GM21576 (cell line): Measurements from ENCODE around the gene NRN1L.

Experiments
- ATAC-seq: cut with Tn5 transposase; IDR thresholded peaks from one replicate; pipeline ENCODE4 v1.9.1; 2021; ENCODE audit warnings: mild to moderate bottlenecking, moderate library complexity; ENCODE audit not compliant: unreplicated experiment

The NRN1L gene

DNA sequence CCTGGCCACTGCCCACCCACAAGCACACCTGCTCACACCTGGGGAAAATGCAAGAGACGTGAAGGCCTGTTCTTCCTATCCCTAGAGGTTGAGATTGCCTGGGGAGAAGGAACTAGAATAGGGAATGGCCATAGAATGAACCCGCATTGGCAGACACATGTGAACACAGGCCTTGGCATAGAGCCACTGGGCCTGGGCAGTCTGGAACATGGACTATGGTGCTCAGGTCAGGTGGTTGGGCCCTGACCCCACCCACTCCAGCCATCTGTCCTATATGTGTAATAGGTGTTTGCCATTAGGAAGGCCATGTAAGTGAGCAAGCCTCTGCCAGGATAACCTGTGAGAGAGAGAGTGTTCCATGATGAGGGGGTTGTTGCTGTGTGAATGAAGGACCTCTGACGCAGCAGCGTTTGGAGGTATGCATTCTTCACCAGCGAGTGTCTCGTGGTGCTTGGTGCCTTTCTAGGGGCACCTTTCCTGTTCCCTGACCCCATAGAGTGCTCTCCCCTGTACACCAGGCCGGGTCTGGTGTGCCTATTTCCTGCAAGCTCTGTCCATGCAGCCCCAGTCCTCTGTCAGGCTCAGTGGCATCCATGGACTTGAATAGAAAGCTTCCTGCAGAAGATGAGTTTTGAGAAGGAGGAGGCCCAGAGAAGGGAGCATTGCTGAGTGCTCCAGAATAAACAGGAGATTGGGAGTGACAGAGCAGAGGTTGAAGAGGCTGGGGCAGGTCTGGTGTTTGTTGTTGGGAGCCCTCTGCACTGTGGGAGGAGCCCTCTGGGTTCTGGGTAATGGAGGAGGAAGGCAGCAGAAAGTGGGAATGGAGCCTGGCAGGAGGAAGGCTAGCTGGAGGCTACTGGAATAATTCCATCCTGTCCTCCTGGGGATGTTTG, 31.4 kb downstream of the NRN1L start:
- ATAC-seq, result no peak

- no peak for ATAC-seq
Measured at GRCh38 chr16:67917140-67917851, 32.6 kb downstream of the NRN1L start.

DNA sequence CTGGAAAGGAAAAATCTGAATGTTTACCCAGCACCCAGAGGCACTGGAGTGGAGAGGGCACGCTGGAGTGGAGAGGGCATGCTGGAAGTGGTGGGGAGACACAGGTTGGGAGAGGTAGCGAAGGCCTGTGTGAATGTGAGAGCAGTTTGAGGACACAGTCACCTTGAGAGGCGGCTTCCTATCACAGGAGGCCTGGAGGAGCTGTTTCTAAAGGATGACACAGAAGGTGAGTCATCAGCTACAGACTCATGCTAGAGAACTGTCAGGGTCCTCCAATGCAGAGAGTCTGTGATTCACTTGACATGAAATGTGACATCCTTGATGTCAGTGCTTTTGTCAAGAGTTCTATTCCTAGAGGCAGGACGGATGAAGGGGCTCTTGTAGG, 33.2 kb downstream of the NRN1L start:
- ATAC-seq, result no peak

GRCh38 chr16:67919622-67920221, 35.0 kb downstream of the NRN1L start:
- ATAC-seq, result no peak

GRCh38 chr16:67922221-67922620, 37.5 kb downstream of the NRN1L start:
- ATAC-seq, result no peak

GRCh38 chr16:67922740-67923139, 38.1 kb downstream of the NRN1L start:
- ATAC-seq, result no peak

GRCh38 chr16:67923414-67924116, 38.9 kb downstream of the NRN1L start:
- ATAC-seq, result no peak

DNA sequence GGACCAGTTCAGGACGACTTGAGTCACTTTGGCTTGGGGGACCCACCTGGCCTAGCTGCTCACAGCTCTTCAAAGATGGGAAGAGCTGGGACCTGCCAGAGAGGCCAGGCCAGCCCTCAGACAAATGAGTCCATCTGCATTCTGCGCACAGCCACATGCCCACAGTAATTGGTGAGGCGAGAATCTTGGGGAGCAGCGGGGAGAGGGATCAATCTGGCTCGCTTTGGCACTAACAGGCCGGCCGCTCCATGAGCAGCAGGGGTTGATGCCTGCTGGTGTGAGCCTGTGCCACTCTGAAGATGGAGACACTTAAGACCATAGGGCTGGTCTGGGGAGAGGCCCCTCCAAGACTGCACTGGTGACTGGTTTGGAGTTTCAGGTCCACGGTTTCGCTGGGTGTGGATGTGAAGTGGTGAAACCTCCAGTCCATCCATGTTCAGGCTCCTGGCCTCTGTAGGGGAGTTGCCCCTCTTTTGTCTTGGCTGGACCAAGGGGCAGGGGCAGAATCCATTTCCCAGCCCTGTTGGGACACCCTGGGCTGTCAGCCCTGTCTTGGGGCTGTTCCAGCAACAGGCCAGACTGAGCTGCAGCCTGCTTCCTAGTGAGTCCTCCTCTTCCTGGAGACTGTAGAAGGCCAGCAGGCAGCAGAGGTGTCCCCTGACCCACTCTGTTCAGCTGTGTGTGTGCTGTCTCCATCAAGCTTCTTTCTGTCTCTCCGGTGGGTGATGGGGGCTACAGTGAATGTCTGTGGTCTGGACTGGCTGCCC, 39.6 kb downstream of the NRN1L start:
- no peak for ATAC-seq

- ATAC-seq, result no peak
Measured at GRCh38 chr16:67926181-67926750, 41.6 kb downstream of the NRN1L start.

DNA sequence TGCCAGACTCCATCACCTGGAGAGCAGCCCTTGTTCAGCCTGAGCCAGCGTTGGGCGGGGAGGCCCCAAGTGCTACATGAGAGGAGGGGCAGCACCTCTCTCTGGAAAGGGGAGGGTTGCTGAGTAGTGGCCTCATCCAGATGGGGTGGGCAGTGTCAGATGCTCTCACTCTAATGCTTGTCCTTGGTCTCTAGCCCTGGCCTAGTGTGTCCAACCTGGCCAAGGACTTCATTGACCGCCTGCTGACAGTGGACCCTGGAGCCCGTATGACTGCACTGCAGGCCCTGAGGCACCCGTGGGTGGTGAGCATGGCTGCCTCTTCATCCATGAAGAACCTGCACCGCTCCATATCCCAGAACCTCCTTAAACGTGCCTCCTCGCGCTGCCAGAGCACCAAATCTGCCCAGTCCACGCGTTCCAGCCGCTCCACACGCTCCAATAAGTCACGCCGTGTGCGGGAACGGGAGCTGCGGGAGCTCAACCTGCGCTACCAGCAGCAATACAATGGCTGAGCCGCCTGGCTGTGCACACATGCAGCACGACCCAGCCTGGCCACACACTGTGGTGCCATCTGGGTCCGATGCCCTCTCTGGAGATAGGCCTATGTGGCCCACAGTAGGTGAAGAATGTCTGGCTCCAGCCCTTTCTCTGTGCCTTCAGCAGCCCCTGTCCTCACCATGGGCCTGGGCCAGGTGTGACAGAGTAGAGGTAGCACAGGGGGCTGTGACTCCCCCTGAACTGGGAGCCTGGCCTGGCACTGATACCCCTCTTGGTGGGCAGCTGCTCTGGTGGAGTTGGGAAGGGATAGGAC, 42.7 kb downstream of the NRN1L start:
- no peak for ATAC-seq

DNA sequence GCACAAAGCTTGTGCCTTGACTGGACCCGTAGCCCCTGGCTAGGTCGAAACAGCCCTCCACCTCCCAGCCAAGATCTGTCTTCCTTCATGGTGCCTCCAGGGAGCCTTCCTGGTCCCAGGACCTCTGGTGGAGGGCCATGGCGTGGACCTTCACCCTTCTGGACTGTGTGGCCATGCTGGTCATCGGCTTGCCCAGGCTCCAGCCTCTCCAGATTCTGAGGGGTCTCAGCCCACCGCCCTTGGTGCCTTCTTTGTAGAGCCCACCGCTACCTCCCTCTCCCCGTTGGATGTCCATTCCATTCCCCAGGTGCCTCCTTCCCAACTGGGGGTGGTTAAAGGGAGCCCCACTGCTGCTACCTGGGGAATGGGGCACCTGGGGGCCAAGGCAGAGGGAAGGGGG, 43.5 kb downstream of the NRN1L start:
- ATAC-seq, result no peak

- no peak for ATAC-seq
Measured at GRCh38 chr16:67928561-67929364, 44.1 kb downstream of the NRN1L start.

DNA sequence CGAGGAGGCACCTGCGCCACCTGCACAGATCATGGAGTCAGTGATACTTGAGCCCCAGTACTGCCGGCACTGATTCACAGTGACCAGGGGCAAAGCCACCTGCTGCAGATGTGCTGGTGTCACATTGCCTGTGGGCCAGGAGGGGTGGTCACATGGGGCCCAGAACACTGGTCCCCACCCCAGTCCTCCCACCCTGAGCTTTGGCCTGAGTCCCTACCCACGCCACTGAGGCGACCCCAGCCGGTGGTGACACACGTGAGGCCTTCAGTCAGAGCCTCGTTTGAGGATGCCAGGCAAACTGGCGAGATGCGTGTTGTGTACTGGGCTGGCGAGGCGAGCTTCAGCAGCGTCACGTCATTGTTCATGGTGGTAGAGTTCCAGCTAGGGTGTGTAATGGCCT, 45.5 kb downstream of the NRN1L start:
- no peak for ATAC-seq

- no peak for ATAC-seq
Measured at GRCh38 chr16:67930678-67931211, 46.1 kb downstream of the NRN1L start.

DNA sequence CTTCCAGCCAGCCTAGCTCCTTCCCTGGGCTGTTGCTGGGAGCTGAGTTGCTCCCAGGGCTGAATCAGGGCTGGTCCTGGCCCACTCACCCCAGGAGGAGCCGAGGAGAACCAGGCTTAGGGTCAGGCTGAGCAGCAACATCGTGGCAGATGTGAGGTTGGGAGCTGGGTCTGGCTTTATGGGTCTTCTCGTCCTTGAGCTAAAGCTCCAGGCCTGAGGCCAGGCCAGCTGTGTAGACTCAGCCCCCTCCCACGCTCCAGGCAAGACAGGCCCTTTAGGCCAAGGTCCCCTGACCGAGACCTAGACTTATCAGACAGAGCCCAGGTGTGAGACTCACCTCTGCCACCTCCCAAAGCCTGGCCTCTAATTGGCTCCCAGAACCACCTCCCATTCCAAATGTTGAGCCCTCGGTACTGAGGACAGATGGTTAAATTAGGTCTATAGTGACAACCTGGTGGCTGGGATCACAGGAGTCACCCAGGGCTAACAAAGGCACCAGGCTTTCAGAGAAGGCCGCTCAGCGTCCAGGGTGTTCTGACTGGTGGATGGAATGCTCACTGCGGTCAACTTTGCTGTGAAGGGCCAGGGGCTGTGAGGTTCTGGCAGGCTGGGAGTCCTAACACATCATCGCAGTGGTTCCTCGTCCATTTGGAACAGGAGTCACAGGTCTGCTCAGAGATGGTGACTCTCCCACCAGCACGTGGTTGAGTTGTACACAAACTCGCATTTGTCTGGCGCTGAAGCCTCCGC, 47.2 kb downstream of the NRN1L start, which contains the start of gene CTRL:
Gene CTRL, minus strand, starts transcription at position 151 of the 750 bp plus-strand sequence. Its CDS starts 10 bp downstream, at position 141.
- no peak for ATAC-seq

DNA sequence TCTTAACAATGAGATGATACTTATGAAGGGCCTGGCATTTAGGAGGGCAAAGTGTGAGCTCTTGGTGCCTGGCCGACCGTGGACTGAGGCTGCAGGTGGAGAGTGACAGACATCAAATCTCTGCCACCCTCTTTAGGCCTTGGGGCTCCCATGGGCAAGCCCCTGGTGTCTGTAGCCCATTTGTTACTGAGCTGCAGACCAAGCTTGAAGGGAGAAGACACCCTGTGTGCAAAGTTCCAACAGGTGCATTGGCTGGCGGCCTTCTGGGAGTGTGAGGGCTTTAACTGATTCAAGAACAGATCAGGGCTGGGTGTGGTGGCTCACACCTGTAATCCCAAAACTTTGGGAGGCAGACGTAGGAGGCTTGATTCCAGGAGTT, 47.8 kb downstream of the NRN1L start:
- ATAC-seq, result no peak

GRCh38 chr16:67933805-67934204, 49.1 kb downstream of the NRN1L start:
- ATAC-seq, result no peak
